ENCODE data around the gene CCN2. TPM values are rescaled to one million over a fixed set of nuclear protein-coding genes. Genes with fewer than 3 reads are reported as not detected.

Gene CCN2
- total RNA-seq, result 100 to 1,000 TPM in 2 of 4 donors, 10 to 100 TPM in 2; 52.8 to 146 (median 92.4) TPM

GRCh38 chr6:131950767-131951575 is at the start of gene CCN2:
Gene CCN2, minus strand, starts transcription at chr6:131951372. Its CDS starts 200 bp downstream, at chr6:131951172.
- intact Hi-C loops (cut with DNase I; ENCODE audit: low total_unique reads), result no loop called here
- peak within 1 kb of the TSS; percentile 71 for H3K4me3 ChIP-seq (ENCODE audit: low read depth, poor library complexity, severe bottlenecking)
- 0 to 1% methylated on average over 21 to 70 of the region's 97 CpGs for WGBS, 2 donors
- DNase-seq (ENCODE audit: low spot score in 2 of 2), result peak; percentile 82 to 96
- TF ChIP-seq POLR2A (IDR thresholded peaks at IDR 0.05) (peak in 1 of 2 donors; percentile 57), CTCF (IDR thresholded peaks at IDR 0.05) (peak in 1 of 3 donors; percentile 81)

GRCh38 chr6:132000296-132000695 is 49.1 kb upstream of the CCN2 start:
- TF ChIP-seq CTCF (IDR thresholded peaks at IDR 0.05), result no peak
- no peak for TF ChIP-seq POLR2A (IDR thresholded peaks at IDR 0.05)
- intact Hi-C loops (cut with DNase I; ENCODE audit: low total_unique reads), result no loop called here

GRCh38 chr6:131999545-132000146 is 48.5 kb upstream of the CCN2 start:
- TF ChIP-seq POLR2A (IDR thresholded peaks at IDR 0.05) (no peak), CTCF (IDR thresholded peaks at IDR 0.05) (no peak)
- intact Hi-C loops (cut with DNase I; ENCODE audit: low total_unique reads), result no loop called here
- DNase-seq (ENCODE audit: low spot score in 2 of 2), result no peak
- H3K4me3 ChIP-seq (ENCODE audit: low read depth, poor library complexity, severe bottlenecking), result no peak overlapping the region
- WGBS, 2 donors, result 56 to 65% methylated on average over 4 of the region's 4 CpGs

More at GRCh38 chr6:132000296-132000695, 49.1 kb upstream of the CCN2 start:
- WGBS, 2 donors, result 82 to 86% methylated on average over 2 of the region's 2 CpGs
- no peak overlapping the region for H3K4me3 ChIP-seq (ENCODE audit: low read depth, poor library complexity, severe bottlenecking)
- DNase-seq (ENCODE audit: low spot score in 2 of 2), result no peak

GRCh38 chr6:131998255-131998982 is 47.2 kb upstream of the CCN2 start:
- no peak for DNase-seq (ENCODE audit: low spot score in 2 of 2)
- WGBS, 2 donors, result 79 to 82% methylated on average over 9 of the region's 9 CpGs
- H3K4me3 ChIP-seq (ENCODE audit: low read depth, poor library complexity, severe bottlenecking), result no peak overlapping the region
- no peak for TF ChIP-seq POLR2A (IDR thresholded peaks at IDR 0.05)
- no peak for TF ChIP-seq CTCF (IDR thresholded peaks at IDR 0.05)
- intact Hi-C loops (cut with DNase I; ENCODE audit: low total_unique reads), result no loop called here

- WGBS, 2 donors, result 93 to 97% methylated on average over 7 of the region's 7 CpGs
- no peak overlapping the region for H3K4me3 ChIP-seq (ENCODE audit: low read depth, poor library complexity, severe bottlenecking)
- intact Hi-C loops (cut with DNase I; ENCODE audit: low total_unique reads), result no loop called here
- TF ChIP-seq CTCF (IDR thresholded peaks at IDR 0.05) (no peak), POLR2A (IDR thresholded peaks at IDR 0.05) (no peak)
- no peak for DNase-seq (ENCODE audit: low spot score in 2 of 2)
Observed at GRCh38 chr6:131997429-131998153, 46.4 kb upstream of the CCN2 start.

Measured in lower leg skin (tissue), 4 donors.